Thyroid gland (tissue), 4 donors: ENCODE results near the gene ASPN.

Experiments
- POLR2A ChIP-seq, 2 donors: fragments of 450-650 bp; IDR thresholded peaks; one replicate each; pipeline ENCODE4 v1.6.1; 2017; ENCODE audit warnings: antibody characterized with exemption in 2 of 2, mild to moderate bottlenecking in 2 of 2, moderate library complexity in 1 of 2
- TF ChIP-seq, protein P1 (sequence below), 6 experiments: fragments of 200-600 bp in 3 of 6; fragments of 450-650 bp in 3 of 6; sonication (generic) in 3 of 6; IDR thresholded peaks; one replicate each; pipeline ENCODE4 v1.5.1; 2016 to 2019; ENCODE audit warnings: antibody characterized with exemption in 6 of 6, mild to moderate bottlenecking in 2 of 6, inconsistent platforms in 1 of 6, moderate library complexity in 1 of 6

GRCh38 chr9:92517046-92517445, 34.7 kb upstream of the ASPN start:
- TF ChIP-seq, protein P1, sequence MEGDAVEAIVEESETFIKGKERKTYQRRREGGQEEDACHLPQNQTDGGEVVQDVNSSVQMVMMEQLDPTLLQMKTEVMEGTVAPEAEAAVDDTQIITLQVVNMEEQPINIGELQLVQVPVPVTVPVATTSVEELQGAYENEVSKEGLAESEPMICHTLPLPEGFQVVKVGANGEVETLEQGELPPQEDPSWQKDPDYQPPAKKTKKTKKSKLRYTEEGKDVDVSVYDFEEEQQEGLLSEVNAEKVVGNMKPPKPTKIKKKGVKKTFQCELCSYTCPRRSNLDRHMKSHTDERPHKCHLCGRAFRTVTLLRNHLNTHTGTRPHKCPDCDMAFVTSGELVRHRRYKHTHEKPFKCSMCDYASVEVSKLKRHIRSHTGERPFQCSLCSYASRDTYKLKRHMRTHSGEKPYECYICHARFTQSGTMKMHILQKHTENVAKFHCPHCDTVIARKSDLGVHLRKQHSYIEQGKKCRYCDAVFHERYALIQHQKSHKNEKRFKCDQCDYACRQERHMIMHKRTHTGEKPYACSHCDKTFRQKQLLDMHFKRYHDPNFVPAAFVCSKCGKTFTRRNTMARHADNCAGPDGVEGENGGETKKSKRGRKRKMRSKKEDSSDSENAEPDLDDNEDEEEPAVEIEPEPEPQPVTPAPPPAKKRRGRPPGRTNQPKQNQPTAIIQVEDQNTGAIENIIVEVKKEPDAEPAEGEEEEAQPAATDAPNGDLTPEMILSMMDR (IDR thresholded peaks at IDR 0.05) = no peak
- TF ChIP-seq POLR2A (IDR thresholded peaks at IDR 0.05) = no peak
